H1 (cell line): Measurements from ENCODE around the gene MED28. TPM values are rescaled to one million over a fixed set of nuclear protein-coding genes. Genes with fewer than 3 reads are reported as not detected.

Experiments
- ASH2L ChIP-seq: fragments of 200-600, 300-600 bp; sonication (generic); IDR thresholded peaks from one replicate; pipeline ENCODE4 v1.7.1; 2017; ENCODE audit warnings: low read length
- ATF2 ChIP-seq: IDR thresholded peaks from 2 replicates; pipeline ENCODE4 v1.6.1; 2012; ENCODE audit warnings: low read length, inconsistent platforms
- BACH1 ChIP-seq: IDR thresholded peaks from 2 replicates; pipeline ENCODE4 v1.6.1; 2012; ENCODE audit warnings: low read length, improper control_type of control experiment
- MAFK ChIP-seq: IDR thresholded peaks from 2 replicates; pipeline ENCODE4 v1.6.1; 2012; ENCODE audit warnings: low read depth, mild to moderate bottlenecking, improper control_type of control experiment, low read length
- NRF1 ChIP-seq: IDR thresholded peaks from 2 replicates; pipeline ENCODE4 v1.6.1; 2011; ENCODE audit warnings: mild to moderate bottlenecking, low read depth, low read length, improper control_type of control experiment
- POU5F1 ChIP-seq: IDR thresholded peaks from 2 replicates; pipeline ENCODE4 v1.6.1; 2011; ENCODE audit warnings: low read depth, mild to moderate bottlenecking, low read length, moderate library complexity
- SAP30 ChIP-seq: fragments of 300-600 bp; sonication (generic); IDR thresholded peaks from 2 replicates; pipeline ENCODE4 v1.7.1; 2012; ENCODE audit warnings: low read length, moderate library complexity, mild to moderate bottlenecking, inconsistent platforms; ENCODE audit not compliant: insufficient read depth, insufficient replicate concordance
- polyA plus RNA-seq, 7 experiments: library from polyadenylated mRNA; depleted of rRNA in 3 of 7; stranded (reverse) in 5 of 7; unstranded in 2 of 7; fragments of >200 nt in 5 of 7; fragments of 200-250 nt in 2 of 7; gene quantifications; 1 replicate in 5 of 7; 2 replicates in 1 of 7; 4 replicates in 1 of 7; pipeline versions ENCODE4 v1.2.1 to v1.2.3, GENCODE V29; 2011 to 2013; ENCODE audit warnings: missing spikeins in 2 of 7, mixed read lengths in 2 of 7
- total RNA-seq: library from RNA; stranded (reverse); fragmentation: NEBNext Ultra II Directional; extraction: Animal tissue kit (Norgen Biotek cat#: 25700); gene quantifications from 2 replicates; pipeline ENCODE4 v1.2.1, GENCODE V29; 2021

Gene MED28
- total and polyA plus RNA-seq, 2 of the 8 experiments (the other 6 are each of a cell fraction or from before 2014, with no cell fraction given), result 24.0 to 87.1 TPM

- TF ChIP-seq ATF2 (no peak), NRF1 (no peak), SAP30 (no peak), ASH2L (no peak), MAFK (no peak), POU5F1 (no peak), BACH1 (no peak)
- TF ChIP-seq, all 59 proteins: peak for 0
Observed at GRCh38 chr4:17624821-17625220, 10.4 kb downstream of the MED28 start (continued).
